HEK293 (cell line): ENCODE results near the gene SFMBT2.

Source experiments
- KLF16 ChIP-seq: fragments of 450-650 bp; formaldehyde crosslinking; IDR thresholded peaks from 2 replicates; pipeline ENCODE4 v1.5.1; 2017; ENCODE audit warnings: missing biosample characterization, missing genetic modification characterization
- PRDM1 ChIP-seq: fragments of 450-650 bp; formaldehyde crosslinking; IDR thresholded peaks from 2 replicates; pipeline ENCODE4; 2016; ENCODE audit warnings: missing biosample characterization, missing genetic modification characterization
- ZFP37 ChIP-seq: fragments of 450-650 bp; formaldehyde crosslinking; IDR thresholded peaks from 2 replicates; pipeline ENCODE4 v1.5.1; 2016; ENCODE audit warnings: missing biosample characterization, missing genetic modification characterization
- ZNF112 ChIP-seq: fragments of 450-650 bp; formaldehyde crosslinking; IDR thresholded peaks from 2 replicates; pipeline ENCODE4 v1.5.0; 2017; ENCODE audit warnings: missing biosample characterization, missing genetic modification characterization
- ZNF324 ChIP-seq: fragments of 450-650 bp; formaldehyde crosslinking; IDR thresholded peaks from 2 replicates; pipeline ENCODE4 v1.5.1; 2016; ENCODE audit warnings: missing biosample characterization, missing genetic modification characterization
- ZNF670 ChIP-seq: fragments of 450-650 bp; formaldehyde crosslinking; IDR thresholded peaks from 2 replicates; pipeline ENCODE4 v1.5.1; 2016; ENCODE audit warnings: missing biosample characterization, missing genetic modification characterization, low read depth
- ZNF76 ChIP-seq: fragments of 450-650 bp; formaldehyde crosslinking; IDR thresholded peaks from 2 replicates; pipeline ENCODE4; 2016; ENCODE audit warnings: low read depth, missing biosample characterization, missing genetic modification characterization, borderline replicate concordance
- TF ChIP-seq, protein P1 (sequence below): fragments of 450-650 bp; formaldehyde crosslinking; IDR thresholded peaks from 2 replicates; pipeline ENCODE4 v1.5.1; 2016; ENCODE audit warnings: missing biosample characterization, missing genetic modification characterization
- TF ChIP-seq, protein P2 (sequence below): fragments of 450-650 bp; formaldehyde crosslinking; IDR thresholded peaks from 2 replicates; pipeline ENCODE4 v1.5.1; 2016; ENCODE audit warnings: missing biosample characterization, missing genetic modification characterization
- TF ChIP-seq, protein P3 (sequence below): sonication (generic); formaldehyde crosslinking; IDR thresholded peaks from 2 replicates; pipeline ENCODE4 v1.8.1; 2022; ENCODE audit warnings: mild to moderate bottlenecking, moderate library complexity, missing genetic modification reagents

DNA sequence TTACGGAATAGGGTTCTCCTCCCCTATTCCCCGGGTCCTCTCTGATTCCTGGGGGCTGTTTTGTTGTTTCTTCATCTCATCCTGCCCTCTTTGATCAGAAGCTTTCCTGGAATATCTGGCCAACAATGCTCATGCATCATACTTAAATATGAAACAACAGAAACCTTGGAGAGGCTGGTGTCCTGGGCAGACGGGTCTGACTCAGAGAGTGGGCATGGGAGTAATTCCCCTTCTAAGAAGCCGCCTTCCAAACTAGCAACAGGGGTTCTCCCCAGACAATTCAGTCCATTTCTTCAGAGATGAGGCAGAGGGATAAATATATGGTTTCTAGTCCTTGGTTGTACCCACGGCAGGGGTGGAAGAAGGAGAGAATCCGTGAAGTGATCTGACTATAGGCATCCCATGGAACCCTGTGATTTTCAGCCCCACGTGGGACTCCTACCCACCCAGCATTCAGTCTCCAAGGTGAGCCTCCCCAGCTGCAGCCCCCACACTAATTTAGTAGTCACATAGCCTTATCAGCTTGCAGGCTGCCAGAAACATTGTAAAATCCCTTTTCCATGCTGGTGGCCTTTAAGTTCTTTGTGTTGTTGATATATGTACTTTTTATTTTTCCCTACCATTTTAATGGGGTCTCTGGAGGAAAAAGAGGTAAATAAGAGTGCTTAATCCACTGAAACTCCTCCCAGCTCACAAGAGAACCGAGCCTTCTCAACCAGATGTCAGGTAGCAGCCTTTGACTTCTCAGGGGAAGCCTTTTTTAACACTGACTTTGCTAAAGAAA lies 119.2 kb downstream of the SFMBT2 start:
- TF ChIP-seq, protein P1, sequence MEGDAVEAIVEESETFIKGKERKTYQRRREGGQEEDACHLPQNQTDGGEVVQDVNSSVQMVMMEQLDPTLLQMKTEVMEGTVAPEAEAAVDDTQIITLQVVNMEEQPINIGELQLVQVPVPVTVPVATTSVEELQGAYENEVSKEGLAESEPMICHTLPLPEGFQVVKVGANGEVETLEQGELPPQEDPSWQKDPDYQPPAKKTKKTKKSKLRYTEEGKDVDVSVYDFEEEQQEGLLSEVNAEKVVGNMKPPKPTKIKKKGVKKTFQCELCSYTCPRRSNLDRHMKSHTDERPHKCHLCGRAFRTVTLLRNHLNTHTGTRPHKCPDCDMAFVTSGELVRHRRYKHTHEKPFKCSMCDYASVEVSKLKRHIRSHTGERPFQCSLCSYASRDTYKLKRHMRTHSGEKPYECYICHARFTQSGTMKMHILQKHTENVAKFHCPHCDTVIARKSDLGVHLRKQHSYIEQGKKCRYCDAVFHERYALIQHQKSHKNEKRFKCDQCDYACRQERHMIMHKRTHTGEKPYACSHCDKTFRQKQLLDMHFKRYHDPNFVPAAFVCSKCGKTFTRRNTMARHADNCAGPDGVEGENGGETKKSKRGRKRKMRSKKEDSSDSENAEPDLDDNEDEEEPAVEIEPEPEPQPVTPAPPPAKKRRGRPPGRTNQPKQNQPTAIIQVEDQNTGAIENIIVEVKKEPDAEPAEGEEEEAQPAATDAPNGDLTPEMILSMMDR = no peak
- TF ChIP-seq ZNF324 (tag by site-specific recombination) = no peak
- TF ChIP-seq, protein P2, sequence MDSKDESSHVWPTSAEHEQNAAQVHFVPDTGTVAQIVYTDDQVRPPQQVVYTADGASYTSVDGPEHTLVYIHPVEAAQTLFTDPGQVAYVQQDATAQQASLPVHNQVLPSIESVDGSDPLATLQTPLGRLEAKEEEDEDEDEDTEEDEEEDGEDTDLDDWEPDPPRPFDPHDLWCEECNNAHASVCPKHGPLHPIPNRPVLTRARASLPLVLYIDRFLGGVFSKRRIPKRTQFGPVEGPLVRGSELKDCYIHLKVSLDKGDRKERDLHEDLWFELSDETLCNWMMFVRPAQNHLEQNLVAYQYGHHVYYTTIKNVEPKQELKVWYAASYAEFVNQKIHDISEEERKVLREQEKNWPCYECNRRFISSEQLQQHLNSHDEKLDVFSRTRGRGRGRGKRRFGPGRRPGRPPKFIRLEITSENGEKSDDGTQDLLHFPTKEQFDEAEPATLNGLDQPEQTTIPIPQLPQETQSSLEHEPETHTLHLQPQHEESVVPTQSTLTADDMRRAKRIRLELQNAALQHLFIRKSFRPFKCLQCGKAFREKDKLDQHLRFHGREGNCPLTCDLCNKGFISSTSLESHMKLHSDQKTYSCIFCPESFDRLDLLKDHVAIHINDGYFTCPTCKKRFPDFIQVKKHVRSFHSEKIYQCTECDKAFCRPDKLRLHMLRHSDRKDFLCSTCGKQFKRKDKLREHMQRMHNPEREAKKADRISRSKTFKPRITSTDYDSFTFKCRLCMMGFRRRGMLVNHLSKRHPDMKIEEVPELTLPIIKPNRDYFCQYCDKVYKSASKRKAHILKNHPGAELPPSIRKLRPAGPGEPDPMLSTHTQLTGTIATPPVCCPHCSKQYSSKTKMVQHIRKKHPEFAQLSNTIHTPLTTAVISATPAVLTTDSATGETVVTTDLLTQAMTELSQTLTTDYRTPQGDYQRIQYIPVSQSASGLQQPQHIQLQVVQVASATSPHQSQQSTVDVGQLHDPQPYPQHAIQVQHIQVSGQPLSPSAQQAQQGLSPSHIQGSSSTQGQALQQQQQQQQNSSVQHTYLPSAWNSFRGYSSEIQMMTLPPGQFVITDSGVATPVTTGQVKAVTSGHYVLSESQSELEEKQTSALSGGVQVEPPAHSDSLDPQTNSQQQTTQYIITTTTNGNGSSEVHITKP (tag by site-specific recombination) = no peak
- TF ChIP-seq ZNF112 = no peak
- TF ChIP-seq, protein P3, sequence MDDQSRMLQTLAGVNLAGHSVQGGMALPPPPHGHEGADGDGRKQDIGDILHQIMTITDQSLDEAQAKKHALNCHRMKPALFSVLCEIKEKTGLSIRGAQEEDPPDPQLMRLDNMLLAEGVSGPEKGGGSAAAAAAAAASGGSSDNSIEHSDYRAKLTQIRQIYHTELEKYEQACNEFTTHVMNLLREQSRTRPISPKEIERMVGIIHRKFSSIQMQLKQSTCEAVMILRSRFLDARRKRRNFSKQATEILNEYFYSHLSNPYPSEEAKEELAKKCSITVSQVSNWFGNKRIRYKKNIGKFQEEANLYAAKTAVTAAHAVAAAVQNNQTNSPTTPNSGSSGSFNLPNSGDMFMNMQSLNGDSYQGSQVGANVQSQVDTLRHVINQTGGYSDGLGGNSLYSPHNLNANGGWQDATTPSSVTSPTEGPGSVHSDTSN (CRISPR knock-in tag) = no peak
- no peak for TF ChIP-seq ZFP37
- no peak for TF ChIP-seq PRDM1 (tag by site-specific recombination)
- TF ChIP-seq KLF16 (tag by site-specific recombination) = no peak
- TF ChIP-seq ZNF670 = no peak
- TF ChIP-seq ZNF76 (tag by site-specific recombination) = no peak
